ENCODE measurements around the gene SUCLA2. TPM values are rescaled to one million over a fixed set of nuclear protein-coding genes. Genes with fewer than 3 reads are reported as not detected.

SUCLA2 gene
- polyA plus RNA-seq, 1 donor (not counting 4 experiments of a cell fraction or from before 2014, with no cell fraction given): 64.3 TPM

- H3K9me1 ChIP-seq (ENCODE audit: control insufficient read depth, extremely low read depth, insufficient read depth, low read length): no peaks in the 10 kb centered on the region
- H3K36me3 ChIP-seq (ENCODE audit: control insufficient read depth in 2 of 2, extremely low read depth in 1 of 2, insufficient read depth in 2 of 2, low read length in 2 of 2): peaks cover 1 to 5% of the 10 kb centered on the region in 2 experiments
- H3K9ac ChIP-seq (ENCODE audit: control insufficient read depth, extremely low read depth, insufficient read depth, low read length): no peak overlapping the region
- H3K9me3 ChIP-seq (ENCODE audit: control insufficient read depth, low read depth, low read length): no peaks in the 10 kb centered on the region
- dilution Hi-C loops (cut with MboI; ENCODE audit: extremely low pct_ligation_motif_present, low sequenced_read_pairs): no loop called here
- H3K4me1 ChIP-seq (ENCODE audit: control insufficient read depth, extremely low read depth, insufficient read depth, low read length): peaks cover 15% of the 10 kb centered on the region
- TF ChIP-seq EZH2 (IDR thresholded peaks at IDR 0.05; ENCODE audit: low read length) (no peak), CTCF (optimal IDR thresholded peaks at IDR 0.05 in 1 of 3, IDR thresholded peaks at IDR 0.05 in 1 of 3, conservative IDR thresholded peaks at IDR 0.05 in 1 of 3; ENCODE audit: extremely low read depth in 1 of 3, insufficient read depth in 2 of 3, low read length in 3 of 3) (no peak)
- H4K20me1 ChIP-seq (ENCODE audit: control insufficient read depth, extremely low read depth, insufficient read depth, low read length): no peaks in the 10 kb centered on the region
- no peak overlapping the region for H3K4me2 ChIP-seq (ENCODE audit: control insufficient read depth, extremely low read depth, insufficient read depth, low read depth, low read length)
- no peaks in the 10 kb centered on the region for H3K27me3 ChIP-seq (ENCODE audit: control insufficient read depth, extremely low read depth, insufficient read depth, low read length)
- peaks cover 57% of the 10 kb centered on the region for H3K79me2 ChIP-seq (ENCODE audit: control insufficient read depth, insufficient read depth, low read length)
- no peak overlapping the region for H3K27ac ChIP-seq (ENCODE audit: control insufficient read depth, insufficient read depth, low read length)
- H2AFZ ChIP-seq (ENCODE audit: control insufficient read depth, low read length): no peak overlapping the region
- DNase-seq (ENCODE audit: low read depth, low spot score) (no peak), FAIRE-seq (no peak)
- H3K4me3 ChIP-seq (ENCODE audit: control insufficient read depth in 2 of 3, extremely low read depth in 1 of 3, insufficient read depth in 2 of 3, low read depth in 1 of 3, low read length in 3 of 3): no peak overlapping the region
Observed at GRCh38 chr13:47997384-47997783, 3.7 kb downstream of the SUCLA2 start.

GRCh38 chr13:47991859-47992258 is 9.2 kb downstream of the SUCLA2 start:
- no peaks in the 10 kb centered on the region for H3K9me3 ChIP-seq (ENCODE audit: control insufficient read depth, low read depth, low read length)
- FAIRE-seq (no peak), DNase-seq (ENCODE audit: low read depth, low spot score) (no peak)
- dilution Hi-C loops (cut with MboI; ENCODE audit: extremely low pct_ligation_motif_present, low sequenced_read_pairs): no loop called here
- no peak overlapping the region for H2AFZ ChIP-seq (ENCODE audit: control insufficient read depth, low read length)
- H3K4me2 ChIP-seq (ENCODE audit: control insufficient read depth, extremely low read depth, insufficient read depth, low read depth, low read length): no peak overlapping the region
- TF ChIP-seq EZH2 (IDR thresholded peaks at IDR 0.05; ENCODE audit: low read length) (no peak), CTCF (optimal IDR thresholded peaks at IDR 0.05 in 1 of 3, IDR thresholded peaks at IDR 0.05 in 1 of 3, conservative IDR thresholded peaks at IDR 0.05 in 1 of 3; ENCODE audit: extremely low read depth in 1 of 3, insufficient read depth in 2 of 3, low read length in 3 of 3) (no peak)
- peaks cover 39% of the 10 kb centered on the region for H3K79me2 ChIP-seq (ENCODE audit: control insufficient read depth, insufficient read depth, low read length)
- peaks cover 8 to 12% of the 10 kb centered on the region in 2 experiments for H3K36me3 ChIP-seq (ENCODE audit: control insufficient read depth in 2 of 2, extremely low read depth in 1 of 2, insufficient read depth in 2 of 2, low read length in 2 of 2)
- no peak overlapping the region for H3K9ac ChIP-seq (ENCODE audit: control insufficient read depth, extremely low read depth, insufficient read depth, low read length)
- H4K20me1 ChIP-seq (ENCODE audit: control insufficient read depth, extremely low read depth, insufficient read depth, low read length): no peaks in the 10 kb centered on the region
- H3K4me3 ChIP-seq (ENCODE audit: control insufficient read depth in 2 of 3, extremely low read depth in 1 of 3, insufficient read depth in 2 of 3, low read depth in 1 of 3, low read length in 3 of 3): no peak overlapping the region
- H3K4me1 ChIP-seq (ENCODE audit: control insufficient read depth, extremely low read depth, insufficient read depth, low read length): no peaks in the 10 kb centered on the region
- H3K27me3 ChIP-seq (ENCODE audit: control insufficient read depth, extremely low read depth, insufficient read depth, low read length): no peaks in the 10 kb centered on the region
- no peak overlapping the region for H3K27ac ChIP-seq (ENCODE audit: control insufficient read depth, insufficient read depth, low read length)
- no peaks in the 10 kb centered on the region for H3K9me1 ChIP-seq (ENCODE audit: control insufficient read depth, extremely low read depth, insufficient read depth, low read length)

Data from keratinocyte (primary cell).